Mucosa of descending colon (tissue), 3 donors: Measurements from ENCODE around the gene PDE3B. TPM values are rescaled to one million over a fixed set of nuclear protein-coding genes. Genes with fewer than 3 reads are reported as not detected.
"Not testable (repeated sequence)": the region's sequence is repeated elsewhere in the genome, so short reads cannot be mapped to it uniquely, and the experiment has no call there.

Source experiments
- ATAC-seq: fragments of 200-7000 bp; cut with Tn5 transposase; one replicate; pipeline ENCODE4 v1.9.1; 2020; ENCODE audit warnings: mild to moderate bottlenecking, moderate library complexity
- DNase-seq, 3 donors: peaks; one replicate each; pipeline ENCODE4 v3.0.0-alpha.2; 2020
- H3K36me3 ChIP-seq: fragments of 200-600 bp; one replicate; pipeline ENCODE4 v1.8.0; 2021; ENCODE audit warnings: low read depth, mild to moderate bottlenecking
- H3K4me1 ChIP-seq: fragments of 200-600 bp; one replicate; pipeline ENCODE4 v1.8.0; 2021; ENCODE audit warnings: low read depth, mild to moderate bottlenecking
- H3K4me3 ChIP-seq: fragments of 200-600 bp; one replicate; pipeline ENCODE4 v1.8.0; 2021; ENCODE audit warnings: mild to moderate bottlenecking
- H3K9me3 ChIP-seq: fragments of 200-600 bp; one replicate; pipeline ENCODE4 v1.8.0; 2021; ENCODE audit warnings: mild to moderate bottlenecking
- intact Hi-C, 2 donors: fragments of 100-400 bp; cut with DNase I in 1 of 2; cut with micrococcal nuclease in 1 of 2; formaldehyde crosslinking; loops; one replicate each; pipeline versions ENCODE4 v1.11.0 to v1.11.1; 2022; cut with DNase I, micrococcal nuclease
- total RNA-seq, 3 donors: library from RNA; stranded (reverse); fragmentation: NEBNext Ultra II Directional in 2 of 3; extraction: Animal tissue kit (Norgen Biotek cat#: 25700) in 2 of 3; gene quantifications; one replicate each; pipeline versions ENCODE4 v1.2.1 to v1.2.4, GENCODE V29; 2021 to 2023
- TF ChIP-seq, protein P1 (sequence below): fragments of 200-600 bp; IDR thresholded peaks from one replicate; pipeline ENCODE4 v1.8.0; 2022; ENCODE audit warnings: antibody characterized with exemption, mild to moderate bottlenecking
- donor health status: DM: no; HTN: no; CAD: no; lungs with moderate emphysema.
- donor health status: DM: no; HTN: no; CAD: no.
- donor health status: DM: no; HTN: yes; CAD: no.

PDE3B gene
- total RNA-seq, 3 donors from 2014 or later: 22.4 to 47.0 (median 25.9) TPM

GRCh38 chr11:14705067-14705466 lies 61.5 kb downstream of the PDE3B start:
- DNase-seq: no peak
- H3K9me3 ChIP-seq: peaks cover 26% of the 10 kb centered on the region
- H3K36me3 ChIP-seq: no peaks in the 10 kb centered on the region
- intact Hi-C loops: no loop called here
- H3K4me1 ChIP-seq: no peaks in the 10 kb centered on the region
- ATAC-seq: no peak
- TF ChIP-seq, protein P1, sequence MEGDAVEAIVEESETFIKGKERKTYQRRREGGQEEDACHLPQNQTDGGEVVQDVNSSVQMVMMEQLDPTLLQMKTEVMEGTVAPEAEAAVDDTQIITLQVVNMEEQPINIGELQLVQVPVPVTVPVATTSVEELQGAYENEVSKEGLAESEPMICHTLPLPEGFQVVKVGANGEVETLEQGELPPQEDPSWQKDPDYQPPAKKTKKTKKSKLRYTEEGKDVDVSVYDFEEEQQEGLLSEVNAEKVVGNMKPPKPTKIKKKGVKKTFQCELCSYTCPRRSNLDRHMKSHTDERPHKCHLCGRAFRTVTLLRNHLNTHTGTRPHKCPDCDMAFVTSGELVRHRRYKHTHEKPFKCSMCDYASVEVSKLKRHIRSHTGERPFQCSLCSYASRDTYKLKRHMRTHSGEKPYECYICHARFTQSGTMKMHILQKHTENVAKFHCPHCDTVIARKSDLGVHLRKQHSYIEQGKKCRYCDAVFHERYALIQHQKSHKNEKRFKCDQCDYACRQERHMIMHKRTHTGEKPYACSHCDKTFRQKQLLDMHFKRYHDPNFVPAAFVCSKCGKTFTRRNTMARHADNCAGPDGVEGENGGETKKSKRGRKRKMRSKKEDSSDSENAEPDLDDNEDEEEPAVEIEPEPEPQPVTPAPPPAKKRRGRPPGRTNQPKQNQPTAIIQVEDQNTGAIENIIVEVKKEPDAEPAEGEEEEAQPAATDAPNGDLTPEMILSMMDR: no peak
- H3K4me3 ChIP-seq: no peak overlapping the region

DNA sequence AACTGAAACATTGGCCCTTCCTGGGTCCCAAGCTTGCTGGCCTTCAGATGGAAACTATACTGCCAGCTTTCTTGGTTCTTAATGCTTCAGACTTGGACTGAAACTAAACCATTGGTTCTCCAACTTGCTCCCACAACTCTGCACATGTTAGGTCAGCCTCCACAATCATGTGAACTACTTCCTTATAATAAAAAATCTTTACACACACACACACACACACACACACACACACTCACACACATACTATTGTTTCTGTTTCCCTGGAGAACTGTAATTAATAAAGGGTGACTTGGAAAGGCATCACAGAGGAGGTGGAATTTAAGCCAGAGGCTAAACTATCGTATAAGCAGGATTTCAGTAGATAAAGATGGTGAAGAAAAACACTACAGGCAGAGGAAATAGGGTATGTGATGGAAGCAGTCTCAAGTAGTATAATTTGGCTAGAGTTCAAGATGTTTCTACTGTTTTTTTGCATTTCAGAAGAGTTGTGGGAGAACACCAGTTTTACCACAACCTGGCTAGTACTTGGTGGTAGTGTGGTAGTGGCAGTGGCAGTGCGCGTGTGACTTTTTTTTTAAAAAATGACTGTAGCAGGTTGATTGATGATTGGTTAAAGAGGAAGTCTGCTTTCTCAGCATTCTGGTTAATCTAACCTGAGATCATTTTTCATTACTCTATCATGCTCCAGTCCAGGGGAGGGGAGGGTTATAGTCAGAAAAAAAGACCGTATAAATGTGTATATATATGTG lies 70.1 kb downstream of the PDE3B start:
- H3K4me3 ChIP-seq: no peak overlapping the region
- DNase-seq (no peak), ATAC-seq (peak; percentile 48)
- intact Hi-C loops: no loop called here
- no peaks in the 10 kb centered on the region for H3K4me1 ChIP-seq
- no peaks in the 10 kb centered on the region for H3K36me3 ChIP-seq
- TF ChIP-seq, protein P1: no peak
- no peaks in the 10 kb centered on the region for H3K9me3 ChIP-seq

- H3K4me1 ChIP-seq, DNase-seq, H3K9me3 ChIP-seq, ATAC-seq, H3K4me3 ChIP-seq, intact Hi-C loops, H3K36me3 ChIP-seq: not testable (repeated sequence)
Observed at GRCh38 chr11:14715669-14716068, 72.1 kb downstream of the PDE3B start.

GRCh38 chr11:14722496-14722895 lies 78.9 kb downstream of the PDE3B start:
- TF ChIP-seq, protein P1: no peak
- Histone ChIP-seq H3K36me3 (no peaks in the 10 kb centered on the region), H3K4me3 (no peak overlapping the region), H3K9me3 (no peaks in the 10 kb centered on the region), H3K4me1 (no peaks in the 10 kb centered on the region)
- intact Hi-C loops: no loop called here
- ATAC-seq (no peak), DNase-seq (no peak)

DNA sequence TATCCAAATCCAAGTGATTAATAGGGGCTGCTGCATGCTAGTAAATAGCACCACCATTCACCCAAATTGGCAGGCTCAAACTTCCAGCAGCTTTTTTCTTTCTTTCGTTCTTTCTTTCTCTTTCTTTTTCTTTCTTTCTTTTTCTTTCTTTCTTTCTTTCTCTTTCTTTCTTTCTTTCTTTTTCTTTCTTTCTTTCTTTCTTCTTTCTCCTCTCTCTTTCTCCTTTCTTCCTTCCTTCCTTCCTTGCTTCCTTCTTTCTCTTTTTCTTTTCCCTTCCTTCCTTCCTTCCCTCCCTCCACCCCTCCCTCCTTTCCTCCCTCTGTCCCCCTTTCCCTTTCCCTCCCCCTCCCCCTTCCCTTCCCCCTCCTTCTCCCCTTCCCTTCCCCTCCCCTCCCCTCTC lies 81.5 kb downstream of the PDE3B start:
- Histone ChIP-seq H3K9me3 (no peaks in the 10 kb centered on the region), H3K4me1 (peaks cover 4% of the 10 kb centered on the region), H3K4me3 (no peak overlapping the region), H3K36me3 (no peaks in the 10 kb centered on the region)
- DNase-seq (no peak), ATAC-seq (no peak)
- TF ChIP-seq, protein P1: no peak
- intact Hi-C loops: no loop called here

DNA sequence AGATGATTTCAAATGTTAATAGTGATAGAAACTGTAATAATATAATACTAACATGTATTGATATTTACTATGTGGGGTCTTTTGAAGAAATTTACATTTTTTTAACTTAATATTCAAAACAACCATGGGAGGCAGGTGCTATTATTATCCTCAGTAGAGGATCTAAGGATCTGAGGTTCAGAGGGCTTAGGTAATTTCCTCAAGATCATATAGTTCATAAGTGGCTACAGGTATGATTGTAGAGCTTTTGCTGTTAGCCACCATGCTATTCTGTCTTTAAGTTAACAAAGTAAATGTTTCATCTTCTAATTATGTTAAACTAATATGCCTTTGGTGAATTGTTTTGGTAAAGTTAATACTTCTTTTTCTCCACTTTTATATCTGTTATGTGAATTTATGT lies 83.6 kb downstream of the PDE3B start:
- ATAC-seq (no peak), DNase-seq (no peak)
- H3K4me3 ChIP-seq: no peak overlapping the region
- H3K9me3 ChIP-seq: no peaks in the 10 kb centered on the region
- no peaks in the 10 kb centered on the region for H3K36me3 ChIP-seq
- intact Hi-C loops: no loop called here
- H3K4me1 ChIP-seq: peaks cover 4% of the 10 kb centered on the region
- TF ChIP-seq, protein P1: no peak
